ENCODE data around the gene FIBCD1.

FIBCD1 gene

GRCh38 chr9:130899051-130899748, 39.8 kb downstream of the FIBCD1 start:
- ATAC-seq (no peak), DNase-seq (no peak)
- Mint-ChIP-seq H3K36me3 (ENCODE audit: low read depth) (no peaks in the 10 kb centered on the region), H3K27me3 (peaks cover 3% of the 10 kb centered on the region), H3K4me3 (no peak overlapping the region), H3K4me1 (no peaks in the 10 kb centered on the region), H3K9me3 (no peaks in the 10 kb centered on the region), H3K27ac (no peak overlapping the region)

- Mint-ChIP-seq H3K27me3 (peaks cover 3% of the 10 kb centered on the region), H3K4me1 (no peaks in the 10 kb centered on the region), H3K4me3 (no peak overlapping the region), H3K36me3 (ENCODE audit: low read depth) (no peaks in the 10 kb centered on the region), H3K9me3 (no peaks in the 10 kb centered on the region), H3K27ac (no peak overlapping the region)
- DNase-seq: no peak
- no peak for ATAC-seq
These were observed 40.5 kb downstream of the FIBCD1 start for GRCh38 chr9:130898552-130898852.

- Mint-ChIP-seq H3K4me1 (no peaks in the 10 kb centered on the region), H3K4me3 (no peak overlapping the region), H3K9me3 (no peaks in the 10 kb centered on the region), H3K36me3 (ENCODE audit: low read depth) (no peaks in the 10 kb centered on the region), H3K27me3 (peaks cover 3% of the 10 kb centered on the region), H3K27ac (no peak overlapping the region)
- no peak for ATAC-seq
- DNase-seq: no peak
These were observed 41.0 kb downstream of the FIBCD1 start for GRCh38 chr9:130897848-130898551.

GRCh38 chr9:130897105-130897751, 41.8 kb downstream of the FIBCD1 start:
- no peaks in the 10 kb centered on the region for H3K9me3 Mint-ChIP-seq
- H3K27me3 Mint-ChIP-seq: peaks cover 3% of the 10 kb centered on the region
- ATAC-seq (no peak), DNase-seq (no peak)
- no peaks in the 10 kb centered on the region for H3K4me1 Mint-ChIP-seq
- no peaks in the 10 kb centered on the region for H3K36me3 Mint-ChIP-seq (ENCODE audit: low read depth)
- H3K4me3 Mint-ChIP-seq: no peak overlapping the region
- H3K27ac Mint-ChIP-seq: no peak overlapping the region

- no peak for DNase-seq
- H3K36me3 Mint-ChIP-seq (ENCODE audit: low read depth): no peaks in the 10 kb centered on the region
- no peaks in the 10 kb centered on the region for H3K4me1 Mint-ChIP-seq
- no peaks in the 10 kb centered on the region for H3K9me3 Mint-ChIP-seq
- no peak within 1 kb of the TSS for H3K27ac Mint-ChIP-seq
- H3K27me3 Mint-ChIP-seq: peaks cover 3% of the 10 kb centered on the region
- H3K4me3 Mint-ChIP-seq: no peak within 1 kb of the TSS
- ATAC-seq: no peak
These were observed 42.6 kb downstream of the FIBCD1 start, which contains the start of gene QRFP for GRCh38 chr9:130896233-130897014. Gene QRFP, minus strand, starts transcription at chr9:130896812. Its CDS starts 2,974 bp downstream, at chr9:130893838.

- Mint-ChIP-seq H3K4me3 (no peak overlapping the region), H3K36me3 (ENCODE audit: low read depth) (no peaks in the 10 kb centered on the region), H3K27ac (no peak overlapping the region), H3K4me1 (no peaks in the 10 kb centered on the region), H3K27me3 (peaks cover 3% of the 10 kb centered on the region), H3K9me3 (no peaks in the 10 kb centered on the region)
- DNase-seq (no peak), ATAC-seq (no peak)
These were observed 43.4 kb downstream of the FIBCD1 start for GRCh38 chr9:130895481-130896232.

- Mint-ChIP-seq H3K4me1 (no peaks in the 10 kb centered on the region), H3K36me3 (ENCODE audit: low read depth) (no peaks in the 10 kb centered on the region), H3K27me3 (peaks cover 3% of the 10 kb centered on the region), H3K4me3 (no peak overlapping the region), H3K9me3 (no peaks in the 10 kb centered on the region), H3K27ac (no peak overlapping the region)
- no peak for DNase-seq
- ATAC-seq: no peak
These were observed 44.0 kb downstream of the FIBCD1 start for GRCh38 chr9:130895038-130895437.

- Mint-ChIP-seq H3K4me3 (no peak overlapping the region), H3K4me1 (no peaks in the 10 kb centered on the region), H3K27ac (no peak overlapping the region), H3K27me3 (no peaks in the 10 kb centered on the region), H3K9me3 (no peaks in the 10 kb centered on the region), H3K36me3 (ENCODE audit: low read depth) (no peaks in the 10 kb centered on the region)
- no peak for ATAC-seq
- DNase-seq: no peak
These were observed 44.5 kb downstream of the FIBCD1 start for GRCh38 chr9:130894546-130894945.

GRCh38 chr9:130893341-130894101, 45.5 kb downstream of the FIBCD1 start:
- no peaks in the 10 kb centered on the region for H3K27me3 Mint-ChIP-seq
- H3K36me3 Mint-ChIP-seq (ENCODE audit: low read depth): no peaks in the 10 kb centered on the region
- H3K27ac Mint-ChIP-seq: no peak overlapping the region
- H3K4me1 Mint-ChIP-seq: no peaks in the 10 kb centered on the region
- DNase-seq (no peak), ATAC-seq (peak; percentile 27)
- H3K9me3 Mint-ChIP-seq: no peaks in the 10 kb centered on the region
- H3K4me3 Mint-ChIP-seq: no peak overlapping the region

GRCh38 chr9:130892477-130893304, 46.4 kb downstream of the FIBCD1 start:
- ATAC-seq (no peak), DNase-seq (no peak)
- no peaks in the 10 kb centered on the region for H3K4me1 Mint-ChIP-seq
- H3K4me3 Mint-ChIP-seq: no peak overlapping the region
- no peaks in the 10 kb centered on the region for H3K9me3 Mint-ChIP-seq
- no peaks in the 10 kb centered on the region for H3K27me3 Mint-ChIP-seq
- no peak overlapping the region for H3K27ac Mint-ChIP-seq
- no peaks in the 10 kb centered on the region for H3K36me3 Mint-ChIP-seq (ENCODE audit: low read depth)

- H3K27ac Mint-ChIP-seq: no peak overlapping the region
- DNase-seq: no peak
These were observed 47.2 kb downstream of the FIBCD1 start for GRCh38 chr9:130891688-130892476.

GRCh38 chr9:130890870-130891687, 48.0 kb downstream of the FIBCD1 start:
- no peak overlapping the region for H3K4me3 Mint-ChIP-seq

More at GRCh38 chr9:130891688-130892476, 47.2 kb downstream of the FIBCD1 start:
- no peak for ATAC-seq
- Mint-ChIP-seq H3K4me3 (no peak overlapping the region), H3K4me1 (no peaks in the 10 kb centered on the region), H3K9me3 (no peaks in the 10 kb centered on the region), H3K27me3 (no peaks in the 10 kb centered on the region), H3K36me3 (ENCODE audit: low read depth) (peaks cover 4% of the 10 kb centered on the region)

More at GRCh38 chr9:130890870-130891687, 48.0 kb downstream of the FIBCD1 start:
- Mint-ChIP-seq H3K9me3 (no peaks in the 10 kb centered on the region), H3K27me3 (no peaks in the 10 kb centered on the region), H3K27ac (no peak overlapping the region), H3K4me1 (no peaks in the 10 kb centered on the region), H3K36me3 (ENCODE audit: low read depth) (peaks cover 4% of the 10 kb centered on the region)
- DNase-seq (no peak), ATAC-seq (no peak)

All from activated naive CD8-positive, alpha-beta T cell treated with anti-CD3 and anti-CD28 coated beads, Interleukin-2, amount 50 U/mL, for 24 hours (primary cell).